ENCODE results near the gene CENPP. TPM values are rescaled to one million over a fixed set of nuclear protein-coding genes. Genes with fewer than 3 reads are reported as not detected.

CENPP gene
- polyA plus RNA-seq, 2 of the 4 experiments (the other 2 are of a cell fraction): 7.2 to 13.4 TPM

DNA sequence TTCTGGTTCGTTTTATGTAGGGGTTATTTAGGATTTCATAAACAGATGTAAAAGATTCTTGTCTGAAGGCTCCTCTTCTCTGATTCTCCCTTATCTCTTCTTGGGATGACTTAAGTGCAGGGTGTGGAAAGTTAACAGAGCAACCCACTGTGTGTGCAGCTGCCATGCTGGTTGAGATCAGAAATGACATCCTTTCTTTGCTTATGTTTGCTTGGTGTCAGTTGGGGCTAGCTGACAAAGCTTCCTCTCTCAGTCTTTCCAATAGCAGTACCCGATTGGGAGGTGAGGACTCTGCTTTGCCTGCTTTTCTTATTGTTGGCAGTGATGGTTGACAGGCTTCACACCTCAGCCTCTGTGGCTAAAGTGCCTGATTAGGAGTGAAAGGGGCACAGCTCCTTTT lies 52.1 kb downstream of the CENPP start:
- FAIRE-seq (no peak), ATAC-seq (no peak), DNase-seq (ENCODE audit: low read depth in 1 of 2, low spot score in 1 of 2) (no peak)
- Histone ChIP-seq H3K4me2 (no peak overlapping the region), H3K27ac (no peak overlapping the region), H3K4me3 (no peak overlapping the region), H3K9me3 (no peaks in the 10 kb centered on the region), H3K4me1 (no peaks in the 10 kb centered on the region)
- ChIA-PET CTCF (interaction anchor here (0.8 kb wide), 1 partner anchor 255 kb away, joined by 3 read pairs; no protein-coding TSS in a partner anchor), POLR2A (no interaction called here)
- WGBS (ENCODE audit: missing lambda C conversion rate): 69% methylated on average over 2 of the region's 2 CpGs
- TF ChIP-seq MAFK (IDR thresholded peaks at IDR 0.05; ENCODE audit: partially characterized antibody) (no peak), TFCP2L1 (CRISPR knock-in tag; IDR thresholded peaks at IDR 0.05) (no peak)

DNA sequence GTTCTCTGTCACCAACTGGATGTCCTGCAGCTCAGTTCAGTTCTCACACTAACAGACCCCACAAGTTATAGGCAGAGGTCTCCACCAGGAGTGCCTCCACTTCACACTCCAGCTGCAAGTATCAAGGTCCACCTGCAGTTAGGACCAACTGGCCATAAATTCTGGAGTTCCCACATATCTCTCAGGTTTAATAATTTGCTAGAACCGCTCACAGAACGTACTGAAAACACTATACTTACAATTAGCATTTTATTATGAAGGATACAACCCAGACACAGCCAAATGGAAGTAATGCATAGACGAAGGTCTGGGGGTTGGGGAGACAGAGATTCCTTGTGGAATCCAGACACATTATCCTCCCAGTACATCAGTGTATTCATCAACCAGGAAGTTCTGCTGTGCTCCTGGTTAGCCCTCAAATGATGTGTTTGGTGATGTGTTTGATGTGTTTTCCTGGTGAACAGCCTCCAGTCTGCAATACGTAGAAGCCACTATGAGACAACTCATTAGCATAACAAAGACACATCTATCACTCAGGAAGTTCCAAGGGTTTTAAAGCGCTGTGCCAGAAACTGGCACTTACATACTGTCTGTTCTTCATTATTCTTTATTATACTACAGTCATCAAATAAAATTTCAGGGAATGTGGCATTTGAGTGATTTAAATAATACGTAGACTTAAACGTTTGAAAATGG lies 53.3 kb downstream of the CENPP start:
- Histone ChIP-seq H3K4me3 (no peak overlapping the region), H3K4me2 (no peak overlapping the region), H3K9me3 (no peaks in the 10 kb centered on the region), H3K4me1 (no peaks in the 10 kb centered on the region), H3K27ac (no peak overlapping the region)
- TF ChIP-seq ZSCAN20 (CRISPR knock-in tag; IDR thresholded peaks at IDR 0.05): no peak
- TF ChIP-seq, protein P1, sequence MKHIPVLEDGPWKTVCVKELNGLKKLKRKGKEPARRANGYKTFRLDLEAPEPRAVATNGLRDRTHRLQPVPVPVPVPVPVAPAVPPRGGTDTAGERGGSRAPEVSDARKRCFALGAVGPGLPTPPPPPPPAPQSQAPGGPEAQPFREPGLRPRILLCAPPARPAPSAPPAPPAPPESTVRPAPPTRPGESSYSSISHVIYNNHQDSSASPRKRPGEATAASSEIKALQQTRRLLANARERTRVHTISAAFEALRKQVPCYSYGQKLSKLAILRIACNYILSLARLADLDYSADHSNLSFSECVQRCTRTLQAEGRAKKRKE (CRISPR knock-in tag; IDR thresholded peaks at IDR 0.05; ENCODE audit: low read depth): no peak
- TF ChIP-seq ZNF302 (CRISPR knock-in tag; IDR thresholded peaks at IDR 0.05): no peak
- TF ChIP-seq POLR2AphosphoS2 (conservative IDR thresholded peaks at IDR 0.05; ENCODE audit: low read length): no peak
- TF ChIP-seq GATA3 (IDR thresholded peaks at IDR 0.05; ENCODE audit: borderline replicate concordance): no peak
- TF ChIP-seq, protein P2, sequence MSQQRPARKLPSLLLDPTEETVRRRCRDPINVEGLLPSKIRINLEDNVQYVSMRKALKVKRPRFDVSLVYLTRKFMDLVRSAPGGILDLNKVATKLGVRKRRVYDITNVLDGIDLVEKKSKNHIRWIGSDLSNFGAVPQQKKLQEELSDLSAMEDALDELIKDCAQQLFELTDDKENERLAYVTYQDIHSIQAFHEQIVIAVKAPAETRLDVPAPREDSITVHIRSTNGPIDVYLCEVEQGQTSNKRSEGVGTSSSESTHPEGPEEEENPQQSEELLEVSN (IDR thresholded peaks at IDR 0.05; ENCODE audit: borderline replicate concordance, low read depth): no peak
- TF ChIP-seq CHD4 (IDR thresholded peaks at IDR 0.05; ENCODE audit: borderline replicate concordance): no peak
- no peak for TF ChIP-seq RCOR1 (IDR thresholded peaks at IDR 0.05; ENCODE audit: low read depth, low read length)
- TF ChIP-seq HOXB5 (CRISPR knock-in tag; IDR thresholded peaks at IDR 0.05): no peak
- no peak for TF ChIP-seq SREBF2 (IDR thresholded peaks at IDR 0.05)
- TF ChIP-seq, protein P3, sequence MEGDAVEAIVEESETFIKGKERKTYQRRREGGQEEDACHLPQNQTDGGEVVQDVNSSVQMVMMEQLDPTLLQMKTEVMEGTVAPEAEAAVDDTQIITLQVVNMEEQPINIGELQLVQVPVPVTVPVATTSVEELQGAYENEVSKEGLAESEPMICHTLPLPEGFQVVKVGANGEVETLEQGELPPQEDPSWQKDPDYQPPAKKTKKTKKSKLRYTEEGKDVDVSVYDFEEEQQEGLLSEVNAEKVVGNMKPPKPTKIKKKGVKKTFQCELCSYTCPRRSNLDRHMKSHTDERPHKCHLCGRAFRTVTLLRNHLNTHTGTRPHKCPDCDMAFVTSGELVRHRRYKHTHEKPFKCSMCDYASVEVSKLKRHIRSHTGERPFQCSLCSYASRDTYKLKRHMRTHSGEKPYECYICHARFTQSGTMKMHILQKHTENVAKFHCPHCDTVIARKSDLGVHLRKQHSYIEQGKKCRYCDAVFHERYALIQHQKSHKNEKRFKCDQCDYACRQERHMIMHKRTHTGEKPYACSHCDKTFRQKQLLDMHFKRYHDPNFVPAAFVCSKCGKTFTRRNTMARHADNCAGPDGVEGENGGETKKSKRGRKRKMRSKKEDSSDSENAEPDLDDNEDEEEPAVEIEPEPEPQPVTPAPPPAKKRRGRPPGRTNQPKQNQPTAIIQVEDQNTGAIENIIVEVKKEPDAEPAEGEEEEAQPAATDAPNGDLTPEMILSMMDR (IDR thresholded peaks at IDR 0.05): no peak
- TF ChIP-seq RFX5 (IDR thresholded peaks at IDR 0.05): no peak
- no peak for TF ChIP-seq FOXS1 (CRISPR knock-in tag; IDR thresholded peaks at IDR 0.05)
- no peak for TF ChIP-seq TFCP2L1 (CRISPR knock-in tag; IDR thresholded peaks at IDR 0.05)
- ATAC-seq (no peak), FAIRE-seq (no peak), DNase-seq (ENCODE audit: low read depth in 1 of 2, low spot score in 1 of 2) (no peak)
- WGBS (ENCODE audit: missing lambda C conversion rate): 78% methylated on average over 7 of the region's 7 CpGs
- ChIA-PET CTCF (interaction anchor here (0.6 kb wide), 1 partner anchor 387 kb away, joined by 4 read pairs; no protein-coding TSS in a partner anchor), POLR2A (no interaction called here)

DNA sequence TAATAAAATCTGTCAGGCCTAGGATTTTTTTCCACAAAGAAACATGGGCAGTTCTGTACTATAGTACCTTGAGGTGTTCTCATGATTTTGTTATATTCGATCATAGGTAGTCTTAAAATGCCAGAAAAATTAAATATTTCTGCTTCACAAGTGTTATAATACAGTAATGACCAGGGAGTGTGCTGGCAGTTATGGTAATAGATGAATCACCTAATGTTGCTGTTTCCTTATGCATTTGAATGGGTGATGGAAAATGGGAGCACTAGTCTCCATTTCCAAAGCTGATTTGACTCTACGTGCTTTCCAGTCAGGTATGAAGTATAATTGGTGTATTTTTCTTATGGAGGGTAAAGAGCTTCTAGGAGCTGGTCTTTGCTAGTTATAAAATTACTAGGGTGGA lies 54.9 kb downstream of the CENPP start:
- DNase-seq (ENCODE audit: low read depth in 1 of 2, low spot score in 1 of 2) (no peak), ATAC-seq (no peak), FAIRE-seq (no peak)
- no peaks in the 10 kb centered on the region for H3K9me3 ChIP-seq
- CTCF ChIA-PET: no interaction called here
- H3K27ac ChIP-seq: no peak overlapping the region
- POLR2A ChIA-PET: no interaction called here
- no peak overlapping the region for H3K4me3 ChIP-seq
- H3K4me1 ChIP-seq: peaks cover 15% of the 10 kb centered on the region; the same call in 2 of the 3 replicates
- WGBS (ENCODE audit: missing lambda C conversion rate): 92% methylated on average over 2 of the region's 2 CpGs
- no peak overlapping the region for H3K4me2 ChIP-seq
- TF ChIP-seq RARB (CRISPR knock-in tag; IDR thresholded peaks at IDR 0.05) (no peak), HOXA7 (CRISPR knock-in tag; IDR thresholded peaks at IDR 0.05) (no peak), TFCP2L1 (CRISPR knock-in tag; IDR thresholded peaks at IDR 0.05) (no peak), MYC (IDR thresholded peaks at IDR 0.05; ENCODE audit: borderline replicate concordance, low read length) (no peak), RNF2 (IDR thresholded peaks at IDR 0.05; ENCODE audit: borderline replicate concordance, low read depth) (no peak), EHF (CRISPR knock-in tag; IDR thresholded peaks at IDR 0.05) (no peak), HDAC2 (IDR thresholded peaks at IDR 0.05) (no peak)
- TF ChIP-seq, protein P4, sequence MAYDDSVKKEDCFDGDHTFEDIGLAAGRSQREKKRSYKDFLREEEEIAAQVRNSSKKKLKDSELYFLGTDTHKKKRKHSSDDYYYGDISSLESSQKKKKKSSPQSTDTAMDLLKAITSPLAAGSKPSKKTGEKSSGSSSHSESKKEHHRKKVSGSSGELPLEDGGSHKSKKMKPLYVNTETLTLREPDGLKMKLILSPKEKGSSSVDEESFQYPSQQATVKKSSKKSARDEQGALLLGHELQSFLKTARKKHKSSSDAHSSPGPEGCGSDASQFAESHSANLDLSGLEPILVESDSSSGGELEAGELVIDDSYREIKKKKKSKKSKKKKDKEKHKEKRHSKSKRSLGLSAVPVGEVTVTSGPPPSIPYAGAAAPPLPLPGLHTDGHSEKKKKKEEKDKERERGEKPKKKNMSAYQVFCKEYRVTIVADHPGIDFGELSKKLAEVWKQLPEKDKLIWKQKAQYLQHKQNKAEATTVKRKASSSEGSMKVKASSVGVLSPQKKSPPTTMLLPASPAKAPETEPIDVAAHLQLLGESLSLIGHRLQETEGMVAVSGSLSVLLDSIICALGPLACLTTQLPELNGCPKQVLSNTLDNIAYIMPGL (CRISPR knock-in tag; IDR thresholded peaks at IDR 0.05; ENCODE audit: borderline replicate concordance): no peak
- TF ChIP-seq, protein P5, sequence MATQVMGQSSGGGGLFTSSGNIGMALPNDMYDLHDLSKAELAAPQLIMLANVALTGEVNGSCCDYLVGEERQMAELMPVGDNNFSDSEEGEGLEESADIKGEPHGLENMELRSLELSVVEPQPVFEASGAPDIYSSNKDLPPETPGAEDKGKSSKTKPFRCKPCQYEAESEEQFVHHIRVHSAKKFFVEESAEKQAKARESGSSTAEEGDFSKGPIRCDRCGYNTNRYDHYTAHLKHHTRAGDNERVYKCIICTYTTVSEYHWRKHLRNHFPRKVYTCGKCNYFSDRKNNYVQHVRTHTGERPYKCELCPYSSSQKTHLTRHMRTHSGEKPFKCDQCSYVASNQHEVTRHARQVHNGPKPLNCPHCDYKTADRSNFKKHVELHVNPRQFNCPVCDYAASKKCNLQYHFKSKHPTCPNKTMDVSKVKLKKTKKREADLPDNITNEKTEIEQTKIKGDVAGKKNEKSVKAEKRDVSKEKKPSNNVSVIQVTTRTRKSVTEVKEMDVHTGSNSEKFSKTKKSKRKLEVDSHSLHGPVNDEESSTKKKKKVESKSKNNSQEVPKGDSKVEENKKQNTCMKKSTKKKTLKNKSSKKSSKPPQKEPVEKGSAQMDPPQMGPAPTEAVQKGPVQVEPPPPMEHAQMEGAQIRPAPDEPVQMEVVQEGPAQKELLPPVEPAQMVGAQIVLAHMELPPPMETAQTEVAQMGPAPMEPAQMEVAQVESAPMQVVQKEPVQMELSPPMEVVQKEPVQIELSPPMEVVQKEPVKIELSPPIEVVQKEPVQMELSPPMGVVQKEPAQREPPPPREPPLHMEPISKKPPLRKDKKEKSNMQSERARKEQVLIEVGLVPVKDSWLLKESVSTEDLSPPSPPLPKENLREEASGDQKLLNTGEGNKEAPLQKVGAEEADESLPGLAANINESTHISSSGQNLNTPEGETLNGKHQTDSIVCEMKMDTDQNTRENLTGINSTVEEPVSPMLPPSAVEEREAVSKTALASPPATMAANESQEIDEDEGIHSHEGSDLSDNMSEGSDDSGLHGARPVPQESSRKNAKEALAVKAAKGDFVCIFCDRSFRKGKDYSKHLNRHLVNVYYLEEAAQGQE (IDR thresholded peaks at IDR 0.05): no peak
- TF ChIP-seq, protein P6, sequence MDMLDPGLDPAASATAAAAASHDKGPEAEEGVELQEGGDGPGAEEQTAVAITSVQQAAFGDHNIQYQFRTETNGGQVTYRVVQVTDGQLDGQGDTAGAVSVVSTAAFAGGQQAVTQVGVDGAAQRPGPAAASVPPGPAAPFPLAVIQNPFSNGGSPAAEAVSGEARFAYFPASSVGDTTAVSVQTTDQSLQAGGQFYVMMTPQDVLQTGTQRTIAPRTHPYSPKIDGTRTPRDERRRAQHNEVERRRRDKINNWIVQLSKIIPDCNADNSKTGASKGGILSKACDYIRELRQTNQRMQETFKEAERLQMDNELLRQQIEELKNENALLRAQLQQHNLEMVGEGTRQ (IDR thresholded peaks at IDR 0.05): no peak

Data from A549 (cell line).